ENCODE results near the gene SEL1L. TPM values are rescaled to one million over a fixed set of nuclear protein-coding genes. Genes with fewer than 3 reads are reported as not detected.

SEL1L gene
- total and polyA plus RNA-seq, 2 donors (not counting 3 experiments of a cell fraction or from before 2014, with no cell fraction given), result 15.0 to 95.0 TPM

- Histone ChIP-seq H3K27ac (ENCODE audit: insufficient read depth, low read depth, low read length) (no peak overlapping the region), H3K36me3 (ENCODE audit: control insufficient read depth in 2 of 2, extremely low read depth in 1 of 2, insufficient read depth in 2 of 2, low read length in 2 of 2) (peaks cover 7 to 9% of the 10 kb centered on the region in 2 experiments), H3K4me1 (ENCODE audit: control insufficient read depth, extremely low read depth, insufficient read depth, low read length) (peaks cover 12% of the 10 kb centered on the region), H4K20me1 (replicated peaks; ENCODE audit: control insufficient read depth, extremely low read depth, insufficient read depth, low read length) (no peaks in the 10 kb centered on the region), H3K9me3 (replicated peaks; ENCODE audit: control insufficient read depth, insufficient read depth, low read length) (no peaks in the 10 kb centered on the region), H3K4me3 (replicated peaks in 1 of 3; ENCODE audit: insufficient read depth in 1 of 3, low read depth in 1 of 3, low read length in 3 of 3) (no peak overlapping the region), H3K79me2 (ENCODE audit: control insufficient read depth, insufficient read depth, low read length) (no peaks in the 10 kb centered on the region), H3K9me1 (replicated peaks; ENCODE audit: control insufficient read depth, extremely low read depth, insufficient read depth, low read length) (no peaks in the 10 kb centered on the region), H2AFZ (ENCODE audit: low read depth, low read length) (no peak overlapping the region), H3K9ac (replicated peaks; ENCODE audit: extremely low read depth, insufficient read depth, low read length) (no peak overlapping the region), H3K27me3 (ENCODE audit: control insufficient read depth in 2 of 2, insufficient read depth in 2 of 2, low read length in 2 of 2) (no peaks in the 10 kb centered on the region), H3K4me2 (ENCODE audit: insufficient read depth, low read length) (no peak overlapping the region)
- POLR2A ChIA-PET, result no interaction called here
- BruUV-seq (replicated peaks), result no TSS peak
- no peak for TF ChIP-seq JUN (IDR thresholded peaks at IDR 0.05; ENCODE audit: borderline replicate concordance, insufficient read depth, insufficient read length, low read depth)
- TF ChIP-seq EZH2 (IDR thresholded peaks at IDR 0.05; ENCODE audit: borderline replicate concordance, low read depth, low read length, severe bottlenecking), result no peak
- TF ChIP-seq MYC (IDR thresholded peaks at IDR 0.05; ENCODE audit: low read depth, low read length), result no peak
- TF ChIP-seq POLR2A (IDR thresholded peaks at IDR 0.05; ENCODE audit: low read depth, low read length), result no peak
- no peak for TF ChIP-seq CTCF (IDR thresholded peaks at IDR 0.05; ENCODE audit: extremely low read depth in 1 of 2, insufficient read depth in 1 of 2, low read depth in 1 of 2, low read length in 2 of 2)
- TF ChIP-seq MAX (IDR thresholded peaks at IDR 0.05; ENCODE audit: insufficient read depth, insufficient read length), result no peak
- no peak for TF ChIP-seq GATA2 (IDR thresholded peaks at IDR 0.05; ENCODE audit: insufficient read depth, insufficient read length, low read depth, low read length)
- no peak for TF ChIP-seq POLR2AphosphoS5 (IDR thresholded peaks at IDR 0.05; ENCODE audit: insufficient read depth, low read depth, low read length)
- TF ChIP-seq FOS (IDR thresholded peaks at IDR 0.05; ENCODE audit: borderline replicate concordance, insufficient read depth, low read length), result no peak
- dilution Hi-C loops (cut with MboI; ENCODE audit: extremely low pct_ligation_motif_present, low sequenced_read_pairs) (no loop called here), intact Hi-C loops (cut with micrococcal nuclease) (no loop called here)
- DNase-seq (ENCODE audit: low read depth, low spot score) (no peak), FAIRE-seq (no peak)
- CTCF ChIA-PET, result no interaction called here
These were observed 12.3 kb downstream of the SEL1L start for GRCh38 chr14:81521356-81521755.

All from endothelial cell of umbilical vein (primary cell).